Mucosa of rectum (tissue), 2 donors: ENCODE measurements around the gene HHLA2.
A peak's percentile ranks its signal among the peaks of the same experiment; 100 is the strongest.

Experiments used
- H3K27ac ChIP-seq, 2 donors: one replicate each; pipeline ENCODE4 v1.7.0; 2013; ENCODE audit warnings: inconsistent platforms in 2 of 2, low read depth in 2 of 2, low read length in 2 of 2
- H3K27me3 ChIP-seq, 2 donors: one replicate each; pipeline ENCODE4 v1.7.0; 2013; ENCODE audit warnings: low read length in 2 of 2; ENCODE audit not compliant: control insufficient read depth in 2 of 2, insufficient read depth in 2 of 2
- H3K36me3 ChIP-seq, 2 donors: one replicate each; pipeline ENCODE4 v1.7.0; 2013; ENCODE audit warnings: low read length in 2 of 2; ENCODE audit not compliant: control insufficient read depth in 2 of 2, insufficient read depth in 2 of 2
- H3K4me1 ChIP-seq, 2 donors: one replicate each; pipeline ENCODE4 v1.7.0; 2013; ENCODE audit warnings: low read length in 2 of 2, mild to moderate bottlenecking in 1 of 2; ENCODE audit not compliant: control insufficient read depth in 2 of 2, insufficient read depth in 2 of 2
- H3K4me3 ChIP-seq, 2 donors: one replicate each; pipeline ENCODE4 v1.7.0; 2013; ENCODE audit warnings: low read length in 2 of 2
- H3K9ac ChIP-seq, 2 donors: one replicate each; pipeline ENCODE4 v1.7.0; 2013; ENCODE audit warnings: low read length in 2 of 2, low read depth in 1 of 2, mild to moderate bottlenecking in 1 of 2
- H3K9me3 ChIP-seq, 2 donors: one replicate each; pipeline ENCODE4 v1.7.0; 2013; ENCODE audit warnings: low read length in 2 of 2; ENCODE audit not compliant: control insufficient read depth in 2 of 2
- donor health status: healthy.
- donor health status: Normal muscosa, but diverticular disease.

The HHLA2 gene

DNA sequence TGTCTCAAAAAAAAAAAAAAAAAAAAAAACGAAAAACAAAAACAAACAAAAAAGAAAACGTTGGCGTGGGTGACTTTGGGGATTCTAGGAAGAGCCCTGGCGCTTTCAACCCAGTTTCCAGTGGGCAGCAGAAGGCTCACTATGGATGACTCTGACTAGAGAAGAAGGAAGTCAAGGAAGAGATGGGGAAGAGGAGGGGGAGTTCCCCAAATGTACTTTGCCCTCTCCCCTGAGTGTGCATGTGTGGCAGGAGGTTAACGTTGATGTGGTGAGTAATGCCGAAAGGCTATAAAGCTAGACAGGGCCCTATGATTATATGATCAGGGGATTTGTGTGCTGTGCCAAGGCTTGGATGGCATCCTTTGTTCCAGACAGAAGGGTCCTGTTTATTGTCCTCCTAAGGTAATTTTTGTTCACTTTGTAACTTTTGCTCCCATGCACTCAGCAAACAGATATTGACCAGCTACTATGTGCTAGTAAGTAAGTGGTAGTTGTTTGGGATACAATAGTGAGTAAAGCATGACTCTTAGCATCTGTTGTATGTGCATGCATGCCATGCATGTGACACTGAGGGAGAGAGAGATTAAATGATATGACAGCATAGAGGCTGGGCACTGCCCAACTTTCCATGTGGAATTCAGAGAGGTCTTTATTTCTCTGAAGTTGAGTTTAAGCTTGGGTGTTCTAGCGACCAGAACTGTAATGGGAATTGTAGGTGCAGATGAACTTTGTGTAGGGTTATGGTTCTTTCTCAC lies 750 bp upstream of the HHLA2 start:
- Histone ChIP-seq H3K9ac (peak overlapping the region in 1 of 2 donors; percentile 30), H3K4me1 (peaks cover 8 to 26% of the 10 kb centered on the region in 2 donors), H3K9me3 (no peaks in the 10 kb centered on the region), H3K27me3 (no peaks in the 10 kb centered on the region), H3K4me3 (peak overlapping the region; percentile 49 to 65), H3K27ac (peak overlapping the region; percentile 88 to 92), H3K36me3 (no peaks in the 10 kb centered on the region)

DNA sequence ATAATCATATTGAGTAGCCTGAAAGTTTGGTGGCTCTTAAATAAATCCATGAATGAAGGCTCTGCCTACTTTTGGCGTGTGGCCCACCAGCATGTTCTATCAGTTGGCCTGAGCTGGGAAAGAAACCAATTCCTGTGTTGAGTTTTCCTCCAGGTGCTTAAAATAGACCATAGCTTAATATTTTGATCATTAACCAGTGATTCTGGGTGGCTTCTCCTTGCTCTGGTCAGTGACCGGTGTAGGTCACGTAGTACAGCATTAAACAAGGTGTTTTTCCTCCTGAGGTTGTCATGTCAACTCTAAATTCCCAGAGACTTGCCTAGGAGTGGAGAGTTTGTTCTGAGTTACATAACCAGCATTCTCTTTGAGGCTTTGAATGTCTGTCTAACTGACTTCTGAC lies 1.3 kb downstream of the HHLA2 start:
- H3K36me3 ChIP-seq = no peaks in the 10 kb centered on the region
- peak overlapping the region; percentile 65 to 67 for H3K4me3 ChIP-seq
- H3K9me3 ChIP-seq = no peaks in the 10 kb centered on the region
- peak overlapping the region; percentile 87 to 88 for H3K27ac ChIP-seq
- peak overlapping the region; percentile 20 to 70 for H3K9ac ChIP-seq
- peaks cover 8 to 26% of the 10 kb centered on the region in 2 donors for H3K4me1 ChIP-seq
- no peaks in the 10 kb centered on the region for H3K27me3 ChIP-seq

DNA sequence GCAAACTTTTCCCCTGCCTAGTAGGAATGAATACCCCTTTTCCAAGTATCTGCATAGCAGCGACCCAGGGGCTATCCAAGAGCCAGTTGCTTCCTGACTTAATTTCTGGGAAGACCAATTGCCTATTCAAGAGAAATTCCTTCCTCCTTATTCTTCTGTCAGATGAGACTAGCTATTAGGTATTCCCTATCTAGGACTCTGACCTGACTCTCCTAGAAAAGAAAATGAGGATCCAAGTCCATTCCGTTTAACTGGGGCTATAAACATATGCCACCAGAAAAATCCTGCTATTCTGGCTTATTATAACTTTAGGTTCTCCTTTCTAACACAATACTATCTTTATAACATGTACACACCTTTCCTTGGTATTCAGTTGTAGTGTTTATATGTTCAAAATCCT lies 1.7 kb downstream of the HHLA2 start:
- H3K9ac ChIP-seq = peak overlapping the region; percentile 38 to 70
- no peaks in the 10 kb centered on the region for H3K36me3 ChIP-seq
- H3K4me1 ChIP-seq = peaks cover 8 to 24% of the 10 kb centered on the region in 2 donors
- H3K9me3 ChIP-seq = no peaks in the 10 kb centered on the region
- peak overlapping the region; percentile 87 to 88 for H3K27ac ChIP-seq
- H3K4me3 ChIP-seq = peak overlapping the region; percentile 65 to 67
- no peaks in the 10 kb centered on the region for H3K27me3 ChIP-seq

DNA sequence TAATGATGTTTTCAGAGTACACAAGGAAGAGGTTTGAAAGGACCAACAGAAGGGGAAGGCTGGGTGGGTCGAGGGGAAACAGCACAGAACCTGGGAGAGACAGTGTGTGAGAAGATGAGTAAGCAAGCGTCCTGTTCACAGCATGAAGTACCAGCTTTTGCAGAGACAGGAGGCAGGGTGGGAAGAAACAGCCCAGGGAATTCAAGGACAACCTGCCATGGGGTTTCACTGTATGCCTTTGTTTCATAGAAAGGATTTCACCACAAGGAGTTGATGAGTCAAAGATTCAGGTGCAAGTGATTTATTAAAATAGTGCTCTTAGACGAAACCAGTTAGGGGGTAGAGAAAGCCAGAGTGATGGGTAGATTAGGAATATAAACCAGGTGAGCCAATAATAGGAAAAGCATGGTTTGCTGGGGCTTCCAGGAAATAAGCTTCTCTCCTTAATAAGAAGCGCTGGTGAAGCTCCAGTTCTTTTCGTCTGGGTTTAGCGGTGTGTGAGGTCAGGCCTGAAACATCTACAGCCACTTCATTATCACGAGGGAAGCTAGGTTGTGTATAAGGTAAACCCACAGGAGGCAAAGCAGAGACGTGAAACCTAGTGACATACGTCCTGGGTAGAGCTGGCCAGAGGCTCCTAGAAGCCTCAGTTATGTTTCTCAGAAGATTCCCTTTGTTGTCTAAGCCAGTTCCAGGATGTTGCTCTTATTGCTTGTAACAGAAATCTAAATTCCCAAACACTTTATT lies 3.9 kb downstream of the HHLA2 start:
- H3K27ac ChIP-seq = no peak overlapping the region
- peaks cover 6 to 27% of the 10 kb centered on the region in 2 donors for H3K4me1 ChIP-seq
- H3K36me3 ChIP-seq = peaks cover 0 to 2% of the 10 kb centered on the region in 2 donors
- no peak overlapping the region for H3K9ac ChIP-seq
- no peaks in the 10 kb centered on the region for H3K27me3 ChIP-seq
- H3K9me3 ChIP-seq = no peaks in the 10 kb centered on the region
- H3K4me3 ChIP-seq = peak overlapping the region; percentile 10 to 37

DNA sequence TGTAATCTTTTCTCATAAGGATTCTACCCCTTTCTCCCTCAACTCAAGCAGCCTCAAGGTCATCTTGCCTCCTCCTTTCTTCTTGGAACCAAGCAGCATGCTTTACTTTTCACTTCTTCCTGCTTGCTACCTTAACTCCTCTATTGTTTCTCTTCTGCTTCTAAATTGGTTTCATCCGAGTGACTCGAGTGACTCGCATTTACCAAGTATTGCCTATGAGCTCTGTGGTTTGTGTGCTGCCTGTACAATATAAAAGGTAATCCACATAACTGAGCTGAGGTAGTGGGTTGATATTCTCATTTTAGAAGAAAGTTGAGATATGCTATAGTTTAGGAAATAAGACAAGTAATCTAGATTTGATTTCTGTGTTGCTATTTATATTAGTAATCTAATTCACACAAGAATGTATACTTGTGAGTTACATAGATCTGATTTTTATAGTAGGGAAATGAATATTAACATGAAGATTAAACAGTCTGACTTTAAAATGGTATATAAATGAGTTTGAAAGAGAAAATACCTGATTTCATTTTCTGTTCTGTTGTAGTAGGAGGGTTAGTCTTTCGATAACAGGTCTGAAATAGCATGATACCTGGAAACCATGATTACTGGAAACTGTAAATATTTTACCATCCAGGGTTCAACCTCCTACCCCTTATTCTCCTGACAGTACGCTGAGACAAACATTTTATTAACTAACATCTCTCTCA lies 5.5 kb downstream of the HHLA2 start:
- H3K9me3 ChIP-seq = no peaks in the 10 kb centered on the region
- no peak overlapping the region for H3K27ac ChIP-seq
- H3K4me3 ChIP-seq = no peak overlapping the region
- peaks cover 0 to 17% of the 10 kb centered on the region in 2 donors for H3K4me1 ChIP-seq
- H3K9ac ChIP-seq = no peak overlapping the region
- peaks cover 0 to 2% of the 10 kb centered on the region in 2 donors for H3K36me3 ChIP-seq
- no peaks in the 10 kb centered on the region for H3K27me3 ChIP-seq

DNA sequence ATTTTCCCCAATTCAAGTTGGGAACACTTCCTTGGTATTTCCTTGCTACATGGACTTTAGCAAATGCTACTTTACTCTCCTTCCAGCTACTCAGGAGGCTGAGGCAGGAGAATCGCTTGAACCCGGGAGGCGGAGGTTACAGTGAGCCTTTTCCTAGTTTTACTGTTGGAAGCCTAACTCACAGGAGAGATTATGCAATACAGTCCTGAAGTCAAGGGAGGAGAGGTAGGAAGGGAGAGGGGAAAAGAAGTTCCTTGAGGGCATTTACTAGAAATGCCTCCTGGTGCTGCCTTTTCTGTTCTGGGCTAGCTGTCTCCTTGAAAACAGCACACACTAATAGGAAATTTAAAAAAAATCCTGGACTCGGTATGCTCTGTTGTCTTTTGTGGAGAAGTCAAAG lies 6.2 kb downstream of the HHLA2 start:
- H3K9me3 ChIP-seq = no peaks in the 10 kb centered on the region
- H3K4me3 ChIP-seq = no peak overlapping the region
- no peak overlapping the region for H3K9ac ChIP-seq
- H3K27me3 ChIP-seq = no peaks in the 10 kb centered on the region
- H3K4me1 ChIP-seq = peaks cover 0 to 16% of the 10 kb centered on the region in 2 donors
- H3K36me3 ChIP-seq = peaks cover 0 to 2% of the 10 kb centered on the region in 2 donors
- no peak overlapping the region for H3K27ac ChIP-seq

DNA sequence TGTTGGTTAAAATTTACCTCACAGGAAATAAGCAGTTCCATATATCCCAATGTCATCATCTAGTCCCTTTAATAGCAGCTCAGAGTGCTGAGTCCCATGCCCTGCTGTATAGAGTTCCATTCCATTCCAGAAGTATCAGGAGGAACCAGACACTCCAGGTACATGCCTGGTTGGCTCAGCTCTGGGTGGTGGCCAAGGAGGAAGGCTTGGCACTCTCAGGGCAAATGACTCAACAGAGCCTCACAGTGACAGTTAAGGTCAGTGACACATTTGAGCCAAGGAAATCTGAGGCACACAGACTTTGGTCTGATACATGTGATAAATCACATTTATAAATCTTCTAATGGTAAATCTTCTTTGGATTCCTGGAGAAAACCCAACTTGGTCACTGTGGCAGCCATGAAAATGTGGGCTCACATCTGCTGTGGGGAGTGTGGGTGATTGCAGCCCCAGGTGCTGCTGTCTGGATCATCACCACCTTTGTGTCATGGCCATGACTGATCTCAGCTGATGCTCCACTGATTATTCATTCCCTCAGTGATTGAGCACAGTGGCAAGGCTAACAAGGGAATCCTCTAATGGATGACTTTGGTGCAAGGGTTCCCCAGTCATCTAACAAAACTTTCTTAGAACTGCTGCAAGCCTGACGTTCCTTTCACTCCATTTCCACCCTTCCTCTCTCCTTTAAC lies 9.3 kb downstream of the HHLA2 start:
- peaks cover 0 to 2% of the 10 kb centered on the region in 2 donors for H3K36me3 ChIP-seq
- H3K9ac ChIP-seq = no peak overlapping the region
- H3K4me3 ChIP-seq = no peak overlapping the region

DNA sequence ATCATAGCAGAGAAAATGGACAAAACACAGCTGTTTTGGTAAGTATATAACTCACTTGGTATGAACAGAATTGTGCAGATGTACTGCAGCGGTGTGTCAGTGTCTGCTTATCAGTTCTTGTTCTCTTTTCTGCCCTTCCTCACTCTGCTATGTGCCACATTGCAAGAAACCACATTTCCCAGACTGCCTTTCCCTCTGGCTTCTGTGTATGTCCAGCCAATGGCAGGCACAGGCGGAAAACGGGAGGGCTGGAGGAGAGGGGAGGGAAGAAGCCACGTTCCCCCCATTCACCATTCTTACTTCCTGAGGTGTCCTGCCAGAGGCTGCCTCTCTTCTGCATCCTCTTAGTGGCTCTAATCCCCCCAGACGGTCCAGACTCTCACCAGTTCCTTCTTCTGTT lies 15.4 kb downstream of the HHLA2 start:
- H3K4me3 ChIP-seq = no peak overlapping the region
- no peaks in the 10 kb centered on the region for H3K4me1 ChIP-seq
- no peaks in the 10 kb centered on the region for H3K36me3 ChIP-seq
- H3K27me3 ChIP-seq = no peaks in the 10 kb centered on the region
- no peak overlapping the region for H3K9ac ChIP-seq
- no peaks in the 10 kb centered on the region for H3K9me3 ChIP-seq
- H3K27ac ChIP-seq = no peak overlapping the region

More for the DNA sequence above, 9.3 kb downstream of the HHLA2 start:
- H3K27ac ChIP-seq = peak overlapping the region in 1 of 2 donors; percentile 13
- peaks cover 0 to 4% of the 10 kb centered on the region in 2 donors for H3K4me1 ChIP-seq
- H3K9me3 ChIP-seq = no peaks in the 10 kb centered on the region
- H3K27me3 ChIP-seq = no peaks in the 10 kb centered on the region

DNA sequence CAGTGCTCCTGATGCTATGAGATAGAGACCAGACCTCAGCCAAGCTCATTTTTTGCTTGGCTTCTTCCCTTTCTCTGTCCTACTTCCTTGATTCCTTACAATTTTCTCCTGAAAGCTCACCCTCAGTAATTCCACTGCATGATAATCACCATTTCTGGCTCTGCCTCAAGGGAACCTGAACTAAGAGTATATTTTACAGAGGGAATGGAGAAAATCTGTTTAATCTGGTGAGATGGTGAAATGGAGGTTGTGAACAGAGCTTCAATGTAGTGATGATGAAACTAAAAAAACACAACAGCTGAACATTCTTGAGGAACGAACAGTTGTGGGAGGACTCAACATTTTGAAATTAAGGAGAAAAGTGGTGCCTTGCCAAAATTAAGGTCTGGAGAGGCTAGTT lies 16.3 kb downstream of the HHLA2 start:
- no peaks in the 10 kb centered on the region for H3K36me3 ChIP-seq

More for the DNA sequence above, 16.3 kb downstream of the HHLA2 start:
- H3K9me3 ChIP-seq = no peaks in the 10 kb centered on the region
- H3K27me3 ChIP-seq = no peaks in the 10 kb centered on the region
- no peak overlapping the region for H3K9ac ChIP-seq
- no peak overlapping the region for H3K4me3 ChIP-seq
- no peaks in the 10 kb centered on the region for H3K4me1 ChIP-seq
- H3K27ac ChIP-seq = no peak overlapping the region
